ENCODE measurements around the gene OSBPL9.

OSBPL9 gene

DNA sequence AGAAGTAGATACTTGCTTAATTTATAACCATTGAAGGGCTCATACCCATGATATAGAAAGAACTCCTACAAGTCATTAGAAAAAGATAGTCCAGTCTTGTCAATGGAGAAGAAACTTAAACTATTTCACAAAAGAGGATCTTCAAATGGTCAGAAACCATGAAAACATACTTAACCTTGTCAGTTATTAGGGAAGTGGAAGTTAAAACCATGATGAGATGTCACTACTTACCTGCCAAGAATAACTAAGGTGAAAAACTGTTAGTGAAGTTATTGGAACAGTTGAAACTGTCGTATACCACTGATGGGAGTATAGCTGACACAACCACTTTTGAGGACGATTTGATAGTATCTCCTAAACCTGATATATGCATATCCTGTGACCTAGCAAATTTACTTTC, 46.8 kb downstream of the OSBPL9 start:
- Histone ChIP-seq H2AFZ (ENCODE audit: low read length) (no peak overlapping the region), H3K9ac (ENCODE audit: low read length) (no peak overlapping the region), H3K9me3 (replicated peaks; ENCODE audit: insufficient read depth, low read length) (no peaks in the 10 kb centered on the region), H3K4me2 (ENCODE audit: low read depth, low read length) (no peak overlapping the region), H3K36me3 (replicated peaks; ENCODE audit: insufficient read depth, low read length) (no peaks in the 10 kb centered on the region), H3K79me2 (ENCODE audit: low read length) (no peaks in the 10 kb centered on the region), H3F3A (ENCODE audit: insufficient read depth, low read length) (0 out of 2 replicates have a peak, but pooled peaks cover 5% of the 10 kb centered on the region), H3K9me2 (replicated peaks; ENCODE audit: insufficient read depth, low read length) (no peaks in the 10 kb centered on the region), H3K27me3 (replicated peaks; ENCODE audit: insufficient read depth, low read length) (no peaks in the 10 kb centered on the region), H4K20me1 (ENCODE audit: insufficient read depth, low read length) (no peaks in the 10 kb centered on the region), H3K4me1 (ENCODE audit: low read length) (no peaks in the 10 kb centered on the region; the same call in 1 of the 2 replicates), H3K4me3 (ENCODE audit: low read length) (no peak overlapping the region), H3K27ac (ENCODE audit: low read length) (no peak overlapping the region)
- DNase-seq, result no peak
- TF ChIP-seq EZH2 (optimal IDR thresholded peaks at IDR 0.05; ENCODE audit: low read depth, low read length) (no peak), EZH2phosphoT487 (IDR thresholded peaks at IDR 0.05; ENCODE audit: low read length) (no peak)
- TF ChIP-seq, protein P1, sequence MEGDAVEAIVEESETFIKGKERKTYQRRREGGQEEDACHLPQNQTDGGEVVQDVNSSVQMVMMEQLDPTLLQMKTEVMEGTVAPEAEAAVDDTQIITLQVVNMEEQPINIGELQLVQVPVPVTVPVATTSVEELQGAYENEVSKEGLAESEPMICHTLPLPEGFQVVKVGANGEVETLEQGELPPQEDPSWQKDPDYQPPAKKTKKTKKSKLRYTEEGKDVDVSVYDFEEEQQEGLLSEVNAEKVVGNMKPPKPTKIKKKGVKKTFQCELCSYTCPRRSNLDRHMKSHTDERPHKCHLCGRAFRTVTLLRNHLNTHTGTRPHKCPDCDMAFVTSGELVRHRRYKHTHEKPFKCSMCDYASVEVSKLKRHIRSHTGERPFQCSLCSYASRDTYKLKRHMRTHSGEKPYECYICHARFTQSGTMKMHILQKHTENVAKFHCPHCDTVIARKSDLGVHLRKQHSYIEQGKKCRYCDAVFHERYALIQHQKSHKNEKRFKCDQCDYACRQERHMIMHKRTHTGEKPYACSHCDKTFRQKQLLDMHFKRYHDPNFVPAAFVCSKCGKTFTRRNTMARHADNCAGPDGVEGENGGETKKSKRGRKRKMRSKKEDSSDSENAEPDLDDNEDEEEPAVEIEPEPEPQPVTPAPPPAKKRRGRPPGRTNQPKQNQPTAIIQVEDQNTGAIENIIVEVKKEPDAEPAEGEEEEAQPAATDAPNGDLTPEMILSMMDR (IDR thresholded peaks at IDR 0.05; ENCODE audit: low read length), result no peak

DNA sequence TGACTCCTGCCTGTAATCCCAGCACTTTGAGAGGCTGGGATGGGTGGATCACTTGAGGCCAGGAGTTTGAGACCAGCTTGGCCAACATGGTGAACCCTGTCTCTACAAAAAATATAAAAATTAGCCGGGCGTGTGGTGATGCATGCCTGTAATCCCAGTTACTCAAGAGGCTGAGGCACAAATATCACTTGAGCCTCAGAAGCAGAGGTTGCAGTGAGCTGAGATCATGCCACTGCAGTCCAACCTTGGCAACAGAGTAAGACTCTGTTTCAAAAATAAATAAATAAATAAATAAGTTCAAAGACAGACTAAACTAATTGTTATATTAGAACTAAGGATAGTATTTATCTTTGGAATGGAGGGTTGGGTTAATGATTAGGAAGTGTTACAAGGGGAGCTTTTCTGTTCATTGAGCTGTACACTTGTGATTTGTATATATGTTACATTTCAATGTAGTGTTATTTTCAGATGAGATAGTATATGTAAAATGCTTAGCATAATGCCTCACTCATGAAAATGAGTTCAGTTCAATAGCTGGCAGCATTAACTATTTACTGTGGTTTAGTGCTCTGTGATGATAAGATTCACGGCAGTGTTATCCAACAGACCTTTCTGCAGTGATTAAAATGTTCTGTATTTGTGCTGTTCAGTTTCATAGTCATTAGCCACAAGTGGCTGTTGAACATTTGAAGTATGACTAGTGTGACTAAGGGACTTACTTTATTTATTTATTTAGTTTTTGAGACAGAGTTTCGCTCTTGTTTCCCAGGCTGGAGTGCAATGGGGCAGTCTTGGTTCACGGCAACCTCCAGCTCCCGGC, 47.7 kb downstream of the OSBPL9 start:
- no peak for DNase-seq
- Histone ChIP-seq H3K4me3 (ENCODE audit: low read length) (no peak overlapping the region), H3K9me2 (replicated peaks; ENCODE audit: insufficient read depth, low read length) (no peaks in the 10 kb centered on the region), H3K36me3 (replicated peaks; ENCODE audit: insufficient read depth, low read length) (no peaks in the 10 kb centered on the region), H3K27ac (ENCODE audit: low read length) (no peak overlapping the region), H3K27me3 (replicated peaks; ENCODE audit: insufficient read depth, low read length) (no peaks in the 10 kb centered on the region), H3K9me3 (replicated peaks; ENCODE audit: insufficient read depth, low read length) (no peaks in the 10 kb centered on the region), H4K20me1 (ENCODE audit: insufficient read depth, low read length) (no peaks in the 10 kb centered on the region), H3K4me2 (ENCODE audit: low read depth, low read length) (no peak overlapping the region), H3F3A (ENCODE audit: insufficient read depth, low read length) (0 out of 2 replicates have a peak, but pooled peaks cover 5% of the 10 kb centered on the region), H3K79me2 (ENCODE audit: low read length) (no peaks in the 10 kb centered on the region), H3K4me1 (ENCODE audit: low read length) (no peaks in the 10 kb centered on the region; the same call in 1 of the 2 replicates), H2AFZ (ENCODE audit: low read length) (no peak overlapping the region), H3K9ac (ENCODE audit: low read length) (no peak overlapping the region)
- TF ChIP-seq EZH2phosphoT487 (IDR thresholded peaks at IDR 0.05; ENCODE audit: low read length) (no peak), EZH2 (optimal IDR thresholded peaks at IDR 0.05; ENCODE audit: low read depth, low read length) (no peak)
- TF ChIP-seq, protein P1 (IDR thresholded peaks at IDR 0.05; ENCODE audit: low read length), result no peak

DNA sequence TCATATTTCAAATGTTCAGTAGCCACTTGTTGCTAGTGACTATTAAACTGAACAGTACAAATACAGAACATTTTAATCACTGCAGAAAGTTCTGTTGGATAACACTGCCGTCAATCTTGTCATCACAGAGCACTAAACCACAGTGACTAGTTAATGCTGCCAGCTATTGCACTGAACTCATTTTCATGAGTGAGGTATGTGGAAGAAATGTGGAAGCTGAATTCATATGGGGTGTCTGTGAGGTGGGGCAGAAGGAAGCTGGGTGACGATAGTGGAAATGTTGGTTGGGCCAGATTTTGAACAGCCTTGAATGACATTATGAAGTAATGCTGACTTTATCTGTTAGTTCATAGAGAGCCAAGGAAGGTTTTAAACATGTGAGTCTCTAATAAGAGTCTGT, 49.6 kb downstream of the OSBPL9 start:
- H3K9ac ChIP-seq (ENCODE audit: low read length), result no peak overlapping the region

More for the DNA sequence above, 49.6 kb downstream of the OSBPL9 start:
- no peak overlapping the region for H3K27ac ChIP-seq (ENCODE audit: low read length)
- no peaks in the 10 kb centered on the region for H3K27me3 ChIP-seq (replicated peaks; ENCODE audit: insufficient read depth, low read length)
- no peaks in the 10 kb centered on the region for H3K9me2 ChIP-seq (replicated peaks; ENCODE audit: insufficient read depth, low read length)
- H3F3A ChIP-seq (ENCODE audit: insufficient read depth, low read length), result no peaks in the 10 kb centered on the region
- H3K4me2 ChIP-seq (ENCODE audit: low read depth, low read length), result no peak overlapping the region
- H3K4me3 ChIP-seq (ENCODE audit: low read length), result no peak overlapping the region
- no peak for DNase-seq
- no peaks in the 10 kb centered on the region for H4K20me1 ChIP-seq (ENCODE audit: insufficient read depth, low read length)
- TF ChIP-seq EZH2phosphoT487 (IDR thresholded peaks at IDR 0.05; ENCODE audit: low read length) (no peak), EZH2 (optimal IDR thresholded peaks at IDR 0.05; ENCODE audit: low read depth, low read length) (no peak)
- TF ChIP-seq, protein P1 (IDR thresholded peaks at IDR 0.05; ENCODE audit: low read length), result no peak
- no peak overlapping the region for H2AFZ ChIP-seq (ENCODE audit: low read length)
- no peaks in the 10 kb centered on the region for H3K36me3 ChIP-seq (replicated peaks; ENCODE audit: insufficient read depth, low read length)
- no peaks in the 10 kb centered on the region for H3K79me2 ChIP-seq (ENCODE audit: low read length)
- H3K4me1 ChIP-seq (ENCODE audit: low read length), result no peaks in the 10 kb centered on the region
- H3K9me3 ChIP-seq (replicated peaks; ENCODE audit: insufficient read depth, low read length), result no peaks in the 10 kb centered on the region

Measured in MM.1S (cell line).